ENCODE measurements around the gene GABRP. TPM values are rescaled to one million over a fixed set of nuclear protein-coding genes. Genes with fewer than 3 reads are reported as not detected.

The GABRP gene
- total RNA-seq, 1 experiment from 2014 or later, result not detected

DNA sequence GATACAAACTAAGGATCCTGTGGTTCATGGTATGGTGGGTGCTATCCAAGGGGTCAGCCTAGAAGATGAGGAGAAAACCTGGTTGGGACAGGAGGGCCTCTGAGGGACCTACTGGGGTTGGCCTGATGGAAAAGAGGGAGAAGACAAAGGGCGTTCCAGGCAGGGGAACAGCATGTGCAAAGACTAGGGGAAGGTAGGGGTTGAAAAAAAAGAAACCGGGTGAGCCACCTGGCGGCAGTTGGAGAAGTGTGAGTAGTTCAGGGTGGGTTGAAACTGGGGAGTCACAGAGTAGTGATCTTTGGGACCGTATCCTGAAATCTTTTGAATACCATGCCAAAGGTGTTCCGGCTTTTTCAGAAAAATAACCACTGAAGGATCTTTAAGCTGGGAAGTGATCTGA lies 8.7 kb upstream of the GABRP start:
- no peak; the same call in 1 of the 2 replicates for ATAC-seq
- H3K4me1 ChIP-seq (ENCODE audit: control insufficient read depth, insufficient read depth, low read length), result no peaks in the 10 kb centered on the region
- no peak for DNase-seq (ENCODE audit: low read depth, low spot score)
- POLR2A ChIA-PET, result no interaction called here
- no peak overlapping the region for H3K27ac ChIP-seq (ENCODE audit: low read length)
- in situ Hi-C loops (cut with HindIII; ENCODE audit: low pct_unique_long_range_greater_than_20kb, low sequenced_read_pairs), result no loop called here
- H3K4me3 ChIP-seq (ENCODE audit: low read depth in 2 of 2, low read length in 2 of 2), result no peak overlapping the region
- no TSS peak for BruUV-seq (replicated peaks)
- H3K9me3 ChIP-seq (ENCODE audit: control insufficient read depth, insufficient read depth, low read depth, low read length), result no peaks in the 10 kb centered on the region
- H3K27me3 ChIP-seq (ENCODE audit: control insufficient read depth, insufficient read depth, low read length), result peaks cover under 1% of the 10 kb centered on the region; the same call in 1 of the 2 replicates
- no peaks in the 10 kb centered on the region for H3K36me3 ChIP-seq (ENCODE audit: control insufficient read depth, insufficient read depth, low read length)
- intact Hi-C loops (cut with micrococcal nuclease; ENCODE audit: unreplicated experiment), result no loop called here
- TF ChIP-seq SIN3A (IDR thresholded peaks at IDR 0.05; ENCODE audit: borderline replicate concordance, insufficient read depth, low read depth, low read length), result no peak
- TF ChIP-seq, protein P1, sequence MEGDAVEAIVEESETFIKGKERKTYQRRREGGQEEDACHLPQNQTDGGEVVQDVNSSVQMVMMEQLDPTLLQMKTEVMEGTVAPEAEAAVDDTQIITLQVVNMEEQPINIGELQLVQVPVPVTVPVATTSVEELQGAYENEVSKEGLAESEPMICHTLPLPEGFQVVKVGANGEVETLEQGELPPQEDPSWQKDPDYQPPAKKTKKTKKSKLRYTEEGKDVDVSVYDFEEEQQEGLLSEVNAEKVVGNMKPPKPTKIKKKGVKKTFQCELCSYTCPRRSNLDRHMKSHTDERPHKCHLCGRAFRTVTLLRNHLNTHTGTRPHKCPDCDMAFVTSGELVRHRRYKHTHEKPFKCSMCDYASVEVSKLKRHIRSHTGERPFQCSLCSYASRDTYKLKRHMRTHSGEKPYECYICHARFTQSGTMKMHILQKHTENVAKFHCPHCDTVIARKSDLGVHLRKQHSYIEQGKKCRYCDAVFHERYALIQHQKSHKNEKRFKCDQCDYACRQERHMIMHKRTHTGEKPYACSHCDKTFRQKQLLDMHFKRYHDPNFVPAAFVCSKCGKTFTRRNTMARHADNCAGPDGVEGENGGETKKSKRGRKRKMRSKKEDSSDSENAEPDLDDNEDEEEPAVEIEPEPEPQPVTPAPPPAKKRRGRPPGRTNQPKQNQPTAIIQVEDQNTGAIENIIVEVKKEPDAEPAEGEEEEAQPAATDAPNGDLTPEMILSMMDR (IDR thresholded peaks at IDR 0.05), result peak; percentile 30; the same call in 1 of the 2 replicates
- CTCF ChIA-PET, result no interaction called here

DNA sequence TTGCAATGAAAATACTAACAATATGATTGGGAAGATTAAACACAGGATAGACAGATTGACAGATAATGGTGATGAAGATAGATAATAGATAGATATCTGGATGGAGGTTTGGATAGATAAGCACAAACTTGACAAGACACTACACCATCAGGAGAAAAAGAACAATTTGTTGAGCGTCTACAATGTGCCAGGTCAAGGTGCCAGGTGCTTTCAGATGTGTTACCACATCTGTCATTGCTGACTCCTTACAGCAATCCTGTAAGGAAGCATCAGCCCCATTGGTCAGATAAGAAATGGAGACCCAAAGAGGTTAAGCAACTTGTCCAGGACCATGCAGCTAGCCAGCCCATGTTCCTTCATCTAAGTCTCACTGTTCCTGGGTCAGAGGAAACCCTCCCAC lies 1.6 kb upstream of the GABRP start:
- ChIA-PET CTCF (no interaction called here), POLR2A (no interaction called here)
- no peak for ATAC-seq
- intact Hi-C loops (cut with micrococcal nuclease; ENCODE audit: unreplicated experiment) (no loop called here), in situ Hi-C loops (cut with HindIII; ENCODE audit: low pct_unique_long_range_greater_than_20kb, low sequenced_read_pairs) (no loop called here)
- Histone ChIP-seq H3K27me3 (ENCODE audit: control insufficient read depth, insufficient read depth, low read length) (no peaks in the 10 kb centered on the region), H3K4me3 (ENCODE audit: low read depth in 2 of 2, low read length in 2 of 2) (no peak overlapping the region), H3K9me3 (ENCODE audit: control insufficient read depth, insufficient read depth, low read depth, low read length) (no peaks in the 10 kb centered on the region), H3K27ac (ENCODE audit: low read length) (no peak overlapping the region), H3K4me1 (ENCODE audit: control insufficient read depth, insufficient read depth, low read length) (no peaks in the 10 kb centered on the region), H3K36me3 (ENCODE audit: control insufficient read depth, insufficient read depth, low read length) (no peaks in the 10 kb centered on the region)
- no peak for DNase-seq (ENCODE audit: low read depth, low spot score)
- BruUV-seq (replicated peaks), result no TSS peak
- no peak for TF ChIP-seq TCF7L2 (IDR thresholded peaks at IDR 0.05; ENCODE audit: low read depth, low read length)
- TF ChIP-seq, protein P2, sequence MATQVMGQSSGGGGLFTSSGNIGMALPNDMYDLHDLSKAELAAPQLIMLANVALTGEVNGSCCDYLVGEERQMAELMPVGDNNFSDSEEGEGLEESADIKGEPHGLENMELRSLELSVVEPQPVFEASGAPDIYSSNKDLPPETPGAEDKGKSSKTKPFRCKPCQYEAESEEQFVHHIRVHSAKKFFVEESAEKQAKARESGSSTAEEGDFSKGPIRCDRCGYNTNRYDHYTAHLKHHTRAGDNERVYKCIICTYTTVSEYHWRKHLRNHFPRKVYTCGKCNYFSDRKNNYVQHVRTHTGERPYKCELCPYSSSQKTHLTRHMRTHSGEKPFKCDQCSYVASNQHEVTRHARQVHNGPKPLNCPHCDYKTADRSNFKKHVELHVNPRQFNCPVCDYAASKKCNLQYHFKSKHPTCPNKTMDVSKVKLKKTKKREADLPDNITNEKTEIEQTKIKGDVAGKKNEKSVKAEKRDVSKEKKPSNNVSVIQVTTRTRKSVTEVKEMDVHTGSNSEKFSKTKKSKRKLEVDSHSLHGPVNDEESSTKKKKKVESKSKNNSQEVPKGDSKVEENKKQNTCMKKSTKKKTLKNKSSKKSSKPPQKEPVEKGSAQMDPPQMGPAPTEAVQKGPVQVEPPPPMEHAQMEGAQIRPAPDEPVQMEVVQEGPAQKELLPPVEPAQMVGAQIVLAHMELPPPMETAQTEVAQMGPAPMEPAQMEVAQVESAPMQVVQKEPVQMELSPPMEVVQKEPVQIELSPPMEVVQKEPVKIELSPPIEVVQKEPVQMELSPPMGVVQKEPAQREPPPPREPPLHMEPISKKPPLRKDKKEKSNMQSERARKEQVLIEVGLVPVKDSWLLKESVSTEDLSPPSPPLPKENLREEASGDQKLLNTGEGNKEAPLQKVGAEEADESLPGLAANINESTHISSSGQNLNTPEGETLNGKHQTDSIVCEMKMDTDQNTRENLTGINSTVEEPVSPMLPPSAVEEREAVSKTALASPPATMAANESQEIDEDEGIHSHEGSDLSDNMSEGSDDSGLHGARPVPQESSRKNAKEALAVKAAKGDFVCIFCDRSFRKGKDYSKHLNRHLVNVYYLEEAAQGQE (IDR thresholded peaks at IDR 0.05; ENCODE audit: insufficient read depth in 1 of 2, low read depth in 2 of 2, low read length in 1 of 2), result no peak

DNA sequence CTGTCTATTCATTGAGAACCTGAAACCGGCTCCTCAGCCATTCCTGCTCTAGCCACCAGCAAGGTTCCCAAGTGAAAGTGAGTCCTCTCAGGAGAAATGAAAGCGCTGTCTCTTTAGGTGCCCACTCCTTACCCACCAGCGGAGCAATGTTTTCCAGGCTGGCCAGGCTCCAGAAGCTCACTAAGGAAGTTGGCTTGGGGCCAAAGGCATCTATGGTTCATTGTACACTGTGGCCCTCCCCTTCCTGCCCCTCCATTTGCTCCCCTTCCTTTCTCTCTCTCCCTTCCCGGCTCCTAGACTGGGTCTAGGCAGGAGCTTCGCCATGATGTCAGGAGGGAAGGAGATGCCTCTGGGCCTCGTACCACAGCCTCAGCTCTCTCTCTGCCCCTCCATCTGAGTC lies 1.1 kb upstream of the GABRP start:
- Histone ChIP-seq H3K36me3 (ENCODE audit: control insufficient read depth, insufficient read depth, low read length) (no peaks in the 10 kb centered on the region), H3K4me1 (ENCODE audit: control insufficient read depth, insufficient read depth, low read length) (no peaks in the 10 kb centered on the region), H3K4me3 (ENCODE audit: low read depth in 2 of 2, low read length in 2 of 2) (no peak overlapping the region), H3K27ac (ENCODE audit: low read length) (no peak overlapping the region), H3K27me3 (ENCODE audit: control insufficient read depth, insufficient read depth, low read length) (no peaks in the 10 kb centered on the region), H3K9me3 (ENCODE audit: control insufficient read depth, insufficient read depth, low read depth, low read length) (no peaks in the 10 kb centered on the region)
- ChIA-PET POLR2A (no interaction called here), CTCF (interaction anchor here (0.6 kb wide), 1 partner anchor 834 kb away, joined by 9 read pairs; no protein-coding TSS in a partner anchor)
- in situ Hi-C loops (cut with HindIII; ENCODE audit: low pct_unique_long_range_greater_than_20kb, low sequenced_read_pairs), result no loop called here
- DNase-seq (ENCODE audit: low read depth, low spot score) (no peak), ATAC-seq (no peak)
- intact Hi-C loops (cut with micrococcal nuclease; ENCODE audit: unreplicated experiment), result no loop called here
- no TSS peak for BruUV-seq (replicated peaks)
- TF ChIP-seq, protein P1 (IDR thresholded peaks at IDR 0.05), result no peak
- TF ChIP-seq POLR2AphosphoS5 (IDR thresholded peaks at IDR 0.05; ENCODE audit: low read depth, low read length) (no peak), SIN3A (IDR thresholded peaks at IDR 0.05; ENCODE audit: borderline replicate concordance, insufficient read depth, low read depth, low read length) (no peak), TCF7L2 (IDR thresholded peaks at IDR 0.05; ENCODE audit: low read depth, low read length) (no peak)
- TF ChIP-seq, protein P2 (IDR thresholded peaks at IDR 0.05; ENCODE audit: insufficient read depth in 1 of 2, low read depth in 2 of 2, low read length in 1 of 2), result no peak

Measured in Panc1 (cell line).